ENCODE measurements around the gene MYO1C. TPM values are rescaled to one million over a fixed set of nuclear protein-coding genes. Genes with fewer than 3 reads are reported as not detected.
"Not testable (repeated sequence)": the region's sequence is repeated elsewhere in the genome, so short reads cannot be mapped to it uniquely, and the experiment has no call there.

MYO1C gene
- total RNA-seq, 8 experiments from 2014 or later: 4.4 to 76.2 (median 16.8) TPM

GRCh38 chr17:1518410-1518809 lies 25.9 kb upstream of the MYO1C start:
- no peak for ATAC-seq (replicated peaks in 6 of 8)
- peaks cover 10 to 13% of the 10 kb centered on the region in 2 donors for H3K4me1 ChIP-seq (replicated peaks in 1 of 2)
- H3K4me3 ChIP-seq: no peak overlapping the region
- in situ Hi-C loops (cut with MboI; ENCODE audit: low pct_unique_long_range_greater_than_20kb in 2 of 9, low sequenced_read_pairs in 9 of 9, unreplicated experiment in 9 of 9): loop anchor here in 6 of 9 experiments (10.0 to 25.0 kb wide), 2 partner anchors 244 to 256 kb away; partner anchors contain the start of genes BHLHA9 (in 6 of the 6) and TRARG1 (in 1 of the 6)
- H3K27ac ChIP-seq: no peak overlapping the region
- 80 to 100% methylated on average over 1 of the region's 2 CpGs; no CpG with 5 or more reads in 8 of the 10 experiments for WGBS, 10 experiments

DNA sequence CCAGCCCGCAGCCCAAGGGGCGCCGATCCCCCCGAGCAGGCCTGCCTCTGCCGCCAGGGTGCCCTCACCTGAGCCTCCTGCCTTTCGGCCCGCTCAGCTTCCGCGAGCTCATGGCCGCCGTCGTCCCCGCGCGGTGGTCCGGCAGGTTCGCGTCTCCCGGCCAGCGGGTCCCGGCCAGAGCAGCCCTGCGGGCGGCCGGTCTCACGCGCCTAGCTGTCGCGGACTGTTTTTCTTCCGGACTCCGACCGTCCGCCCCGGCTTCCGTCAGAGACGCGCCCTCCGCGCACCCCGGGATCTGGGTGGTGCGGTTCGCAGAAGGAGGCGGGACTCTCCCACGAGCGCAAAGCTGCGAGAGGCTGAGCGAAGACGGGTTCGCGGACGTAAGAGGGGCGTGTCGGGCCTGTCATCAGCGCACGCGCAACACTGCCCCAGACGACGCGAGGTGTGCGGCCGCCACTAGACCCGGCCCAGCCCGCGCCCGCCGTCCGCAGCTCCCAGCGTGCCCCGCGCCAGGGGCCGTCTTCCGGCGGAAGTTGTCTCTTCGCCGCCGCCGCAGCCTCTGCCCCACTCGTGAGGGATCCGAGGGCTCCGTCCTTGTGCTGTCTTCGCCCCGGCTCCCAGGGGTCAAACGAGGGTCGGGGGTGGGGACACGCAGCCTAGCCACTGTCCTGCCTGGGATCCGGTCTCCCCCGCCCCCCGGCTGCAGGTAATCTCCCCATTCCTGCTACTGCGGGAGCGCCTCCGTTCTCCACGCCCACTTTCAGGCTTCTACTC lies 24.1 kb upstream of the MYO1C start, which contains the start of gene INPP5K:
Gene INPP5K (minus strand): TSS at position 225 of the 774 bp plus-strand sequence. CDS start 113 bp downstream, at position 112.
- Histone ChIP-seq H3K27ac (peak within 1 kb of the TSS; percentile 67 to 86), H3K4me3 (peak within 1 kb of the TSS; percentile 55 to 92 (median 76)), H3K4me1 (replicated peaks in 1 of 2) (peaks cover 10 to 13% of the 10 kb centered on the region in 2 donors)
- peak; percentile 79 to 98 (median 97) for ATAC-seq (replicated peaks in 6 of 8)
- WGBS, 10 experiments: 0 to 3% (median 2%) methylated on average over 1 to 10 of the region's 91 CpGs; no CpG with 5 or more reads in 7 of the 10 experiments
- in situ Hi-C loops (cut with MboI; ENCODE audit: low pct_unique_long_range_greater_than_20kb in 2 of 9, low sequenced_read_pairs in 9 of 9, unreplicated experiment in 9 of 9): loop anchor here in 6 of 9 experiments (10.0 to 25.0 kb wide), 2 partner anchors 242 to 254 kb away; partner anchors contain the start of genes BHLHA9 (in 6 of the 6) and TRARG1 (in 1 of the 6)

GRCh38 chr17:1515640-1516387 lies 23.3 kb upstream of the MYO1C start:
- Histone ChIP-seq H3K27ac (peak overlapping the region in 1 of 2 donors; percentile 64), H3K4me3 (peak overlapping the region; percentile 55 to 92 (median 76)), H3K4me1 (replicated peaks in 1 of 2) (peaks cover 10 to 13% of the 10 kb centered on the region in 2 donors)
- in situ Hi-C loops (cut with MboI; ENCODE audit: low pct_unique_long_range_greater_than_20kb in 2 of 9, low sequenced_read_pairs in 9 of 9, unreplicated experiment in 9 of 9): loop anchor here in 6 of 9 experiments (10.0 to 25.0 kb wide), 2 partner anchors 241 to 254 kb away; partner anchors contain the start of genes BHLHA9 (in 6 of the 6) and TRARG1 (in 1 of the 6)
- WGBS, 10 experiments: 0 to 4% (median 0%) methylated on average over 1 to 27 of the region's 31 CpGs; no CpG with 5 or more reads in 1 of the 10 experiments
- ATAC-seq (replicated peaks in 6 of 8): peak in 3 of 8 experiments; percentile 14 to 16 (median 15)

DNA sequence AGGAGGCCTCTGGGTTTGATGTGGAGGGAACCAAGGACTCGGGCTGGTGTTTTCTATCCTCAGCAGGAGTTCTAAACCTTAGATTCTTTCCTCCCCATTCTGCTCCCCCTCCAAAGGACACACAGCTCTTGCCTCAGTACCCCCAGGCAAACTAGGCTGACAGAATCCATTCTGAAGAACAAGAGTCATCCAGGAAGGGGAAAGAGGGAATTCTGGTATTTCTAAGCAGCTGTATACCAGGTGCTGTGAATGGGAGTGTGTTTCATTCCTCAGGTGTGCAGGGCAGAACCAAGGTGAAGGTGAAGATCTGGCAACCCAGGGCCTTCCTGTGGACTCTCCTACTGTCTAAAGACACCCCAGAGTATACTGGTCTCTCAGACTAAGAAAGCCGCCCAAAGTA lies 19.9 kb upstream of the MYO1C start:
- in situ Hi-C loops (cut with MboI; ENCODE audit: low pct_unique_long_range_greater_than_20kb in 2 of 9, low sequenced_read_pairs in 9 of 9, unreplicated experiment in 9 of 9): loop anchor here in 6 of 9 experiments (10.0 to 25.0 kb wide), 2 partner anchors 238 to 250 kb away; partner anchors contain the start of genes BHLHA9 (in 6 of the 6) and TRARG1 (in 1 of the 6)
- WGBS, 10 experiments: 50 to 100% (median 80%) methylated on average over 1 to 2 of the region's 2 CpGs; no CpG with 5 or more reads in 4 of the 10 experiments
- Histone ChIP-seq H3K4me3 (no peak overlapping the region), H3K4me1 (replicated peaks in 1 of 2) (peaks cover 6 to 8% of the 10 kb centered on the region in 2 donors), H3K27ac (no peak overlapping the region)
- ATAC-seq (replicated peaks in 6 of 8): no peak

DNA sequence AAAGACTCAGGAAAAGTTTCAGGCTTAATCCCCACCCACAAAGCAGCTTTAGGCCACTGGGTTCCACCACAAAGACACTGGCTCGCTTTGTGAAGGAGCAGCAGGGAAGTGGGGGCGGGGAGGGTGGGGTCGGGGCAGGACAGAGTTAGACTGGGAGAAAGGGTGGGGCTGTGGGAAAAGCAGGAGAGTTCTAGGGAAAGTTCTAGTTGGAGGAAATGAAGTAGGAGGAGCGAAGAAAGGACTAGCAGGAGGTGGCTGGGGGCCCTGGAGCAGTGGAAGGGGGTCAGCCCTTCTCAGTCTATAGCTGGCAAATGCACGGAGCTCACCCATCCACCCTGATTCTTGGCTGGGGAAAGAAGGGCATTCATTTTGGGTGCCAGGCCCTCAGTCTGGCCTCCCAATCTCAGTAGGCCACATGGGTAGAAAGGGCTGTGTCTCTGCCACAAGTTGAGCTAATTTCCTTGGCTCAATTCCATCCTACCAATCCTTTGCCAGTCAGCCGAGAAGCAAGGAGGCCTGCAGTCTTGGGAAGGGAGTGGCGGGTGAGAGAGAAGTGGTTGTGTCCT lies 19.4 kb upstream of the MYO1C start:
- in situ Hi-C loops (cut with MboI; ENCODE audit: low pct_unique_long_range_greater_than_20kb in 2 of 9, low sequenced_read_pairs in 9 of 9, unreplicated experiment in 9 of 9): loop anchor here in 6 of 9 experiments (10.0 to 25.0 kb wide), 2 partner anchors 237 to 250 kb away; partner anchors contain the start of genes BHLHA9 (in 6 of the 6) and TRARG1 (in 1 of the 6)
- peaks cover 5 to 8% of the 10 kb centered on the region in 2 donors for H3K4me1 ChIP-seq (replicated peaks in 1 of 2)
- no peak overlapping the region for H3K27ac ChIP-seq
- H3K4me3 ChIP-seq: no peak overlapping the region
- ATAC-seq (replicated peaks in 6 of 8): peak in 3 of 8 experiments; percentile 1 to 4 (median 3)
- WGBS, 10 experiments: 0 to 100% (median 70%) methylated on average over 1 to 2 of the region's 7 CpGs; no CpG with 5 or more reads in 5 of the 10 experiments

DNA sequence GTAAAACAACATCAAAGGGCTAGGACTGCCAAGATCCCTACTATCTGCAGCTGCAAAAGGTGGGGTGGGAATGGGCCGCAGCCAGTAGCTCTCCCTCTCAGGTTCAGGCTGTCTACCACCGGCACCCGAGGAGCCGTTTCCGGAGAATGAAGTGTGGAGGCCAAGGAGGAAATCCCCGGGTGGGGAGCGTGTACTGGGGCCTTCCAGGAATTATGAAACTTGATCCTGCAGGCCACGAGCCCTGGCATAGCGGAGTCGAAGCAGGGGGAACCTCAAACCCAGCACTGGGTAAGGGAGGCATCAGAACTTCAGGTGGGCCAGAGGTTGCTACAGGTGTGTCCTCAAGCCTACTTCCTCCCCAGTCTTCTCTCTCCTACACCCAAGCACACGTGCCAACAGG lies 18.8 kb upstream of the MYO1C start:
- no peak overlapping the region for H3K27ac ChIP-seq
- no peak overlapping the region for H3K4me3 ChIP-seq
- peaks cover 5 to 8% of the 10 kb centered on the region in 2 donors for H3K4me1 ChIP-seq (replicated peaks in 1 of 2)
- ATAC-seq (replicated peaks in 6 of 8): peak in 1 of 8 experiments; percentile 5
- 81 to 88% methylated on average over 4 to 6 of the region's 11 CpGs; no CpG with 5 or more reads in 8 of the 10 experiments for WGBS, 10 experiments
- in situ Hi-C loops (cut with MboI; ENCODE audit: low pct_unique_long_range_greater_than_20kb in 2 of 9, low sequenced_read_pairs in 9 of 9, unreplicated experiment in 9 of 9): loop anchor here in 6 of 9 experiments (10.0 to 25.0 kb wide), 2 partner anchors 236 to 249 kb away; partner anchors contain the start of genes BHLHA9 (in 6 of the 6) and TRARG1 (in 1 of the 6)

DNA sequence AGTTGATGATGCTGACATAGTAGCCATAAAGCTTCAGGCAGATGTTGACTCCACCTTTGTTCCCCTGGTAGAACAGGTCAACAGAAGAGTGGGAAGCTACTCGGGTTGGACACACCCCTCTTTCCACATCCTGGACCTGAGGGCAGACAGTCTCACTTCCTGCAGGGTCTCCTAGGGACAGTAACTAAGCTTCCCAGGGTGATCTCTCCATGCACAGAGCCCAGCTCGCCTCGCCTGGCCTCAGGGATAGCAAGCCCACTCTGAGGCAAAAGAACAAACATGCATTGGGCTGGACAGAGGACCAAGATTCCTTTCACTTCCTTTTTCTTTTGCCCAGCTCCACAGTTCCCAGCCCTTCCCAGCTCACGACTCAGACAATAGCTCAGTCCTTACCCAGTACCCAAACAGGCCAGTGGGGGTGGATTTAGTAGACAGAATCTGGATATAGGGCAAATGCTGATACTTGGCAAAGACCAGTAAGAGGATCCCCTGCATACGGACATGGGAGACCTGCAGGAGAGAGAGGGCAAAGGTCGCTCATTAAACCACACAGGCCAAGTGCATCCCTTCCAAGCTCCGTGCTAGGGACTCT lies 16.9 kb upstream of the MYO1C start:
- no peak overlapping the region for H3K4me3 ChIP-seq
- 0 to 79% (median 59%) methylated on average over 1 to 5 of the region's 7 CpGs; no CpG with 5 or more reads in 5 of the 10 experiments for WGBS, 10 experiments
- no peak overlapping the region for H3K27ac ChIP-seq
- no peak for ATAC-seq (replicated peaks in 6 of 8)
- in situ Hi-C loops (cut with MboI; ENCODE audit: low pct_unique_long_range_greater_than_20kb in 2 of 9, low sequenced_read_pairs in 9 of 9, unreplicated experiment in 9 of 9): loop anchor here in 5 of 9 experiments (25.0 kb wide), 1 partner anchor 247 kb away; the partner anchor contains the start of gene BHLHA9 (in 5 of the 5)
- no peaks in the 10 kb centered on the region for H3K4me1 ChIP-seq (replicated peaks in 1 of 2)

DNA sequence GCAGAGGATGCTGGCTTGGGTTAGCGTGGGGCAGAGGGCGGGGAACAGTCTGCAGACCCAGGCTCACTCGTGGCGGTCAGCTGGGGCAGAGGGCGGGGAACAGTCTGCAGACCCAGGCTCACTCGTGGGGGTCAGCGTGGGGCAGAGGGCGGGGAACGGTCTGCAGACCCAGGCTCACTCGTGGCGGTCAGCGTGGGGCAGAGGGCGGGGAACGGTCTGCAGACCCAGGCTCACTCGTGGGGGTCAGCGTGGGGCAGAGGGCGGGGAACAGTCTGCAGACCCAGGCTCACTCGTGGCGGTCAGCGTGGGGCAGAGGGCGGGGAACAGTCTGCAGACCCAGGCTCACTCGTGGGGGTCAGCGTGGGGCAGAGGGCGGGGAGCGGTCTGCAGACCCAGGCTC lies 16.2 kb upstream of the MYO1C start:
- ATAC-seq (replicated peaks in 6 of 8); H3K4me3 ChIP-seq; H3K27ac ChIP-seq; H3K4me1 ChIP-seq (replicated peaks in 1 of 2): not testable (repeated sequence)
- no CpG with 5 or more reads among the region's 25 CpGs for WGBS, 10 experiments
- in situ Hi-C loops (cut with MboI; ENCODE audit: low pct_unique_long_range_greater_than_20kb in 2 of 9, low sequenced_read_pairs in 9 of 9, unreplicated experiment in 9 of 9): loop anchor here in 5 of 9 experiments (25.0 kb wide), 1 partner anchor 246 kb away; the partner anchor contains the start of gene BHLHA9 (in 5 of the 5)

- Histone ChIP-seq H3K27ac (no peak overlapping the region), H3K4me1 (replicated peaks in 1 of 2) (no peaks in the 10 kb centered on the region), H3K4me3 (no peak overlapping the region)
- in situ Hi-C loops (cut with MboI; ENCODE audit: low pct_unique_long_range_greater_than_20kb in 2 of 9, low sequenced_read_pairs in 9 of 9, unreplicated experiment in 9 of 9): loop anchor here in 5 of 9 experiments (25.0 kb wide), 1 partner anchor 244 kb away; the partner anchor contains the start of gene BHLHA9 (in 5 of the 5)
- ATAC-seq (replicated peaks in 6 of 8): no peak
- WGBS, 10 experiments: 60 to 100% (median 81%) methylated on average over 1 to 5 of the region's 13 CpGs; no CpG with 5 or more reads in 4 of the 10 experiments
Measured at GRCh38 chr17:1506649-1507267, 14.3 kb upstream of the MYO1C start.

GRCh38 chr17:1505586-1505985 lies 13.1 kb upstream of the MYO1C start:
- Histone ChIP-seq H3K27ac (no peak overlapping the region), H3K4me3 (no peak overlapping the region), H3K4me1 (replicated peaks in 1 of 2) (no peaks in the 10 kb centered on the region)
- 40 to 93% (median 75%) methylated on average over 1 to 4 of the region's 5 CpGs; no CpG with 5 or more reads in 1 of the 10 experiments for WGBS, 10 experiments
- no peak for ATAC-seq (replicated peaks in 6 of 8)
- in situ Hi-C loops (cut with MboI; ENCODE audit: low pct_unique_long_range_greater_than_20kb in 2 of 9, low sequenced_read_pairs in 9 of 9, unreplicated experiment in 9 of 9): loop anchor here in 5 of 9 experiments (25.0 kb wide), 1 partner anchor 243 kb away; the partner anchor contains the start of gene BHLHA9 (in 5 of the 5)

- no peak overlapping the region for H3K27ac ChIP-seq
- no peaks in the 10 kb centered on the region for H3K4me1 ChIP-seq (replicated peaks in 1 of 2)
- in situ Hi-C loops (cut with MboI; ENCODE audit: low pct_unique_long_range_greater_than_20kb in 2 of 9, low sequenced_read_pairs in 9 of 9, unreplicated experiment in 9 of 9): loop anchor here in 5 of 9 experiments (25.0 kb wide), 1 partner anchor 243 kb away; the partner anchor contains the start of gene BHLHA9 (in 5 of the 5)
- WGBS, 10 experiments: 79 to 100% (median 85%) methylated on average over 1 to 3 of the region's 3 CpGs; no CpG with 5 or more reads in 7 of the 10 experiments
- no peak for ATAC-seq (replicated peaks in 6 of 8)
- H3K4me3 ChIP-seq: no peak overlapping the region
Measured at GRCh38 chr17:1504866-1505265, 12.4 kb upstream of the MYO1C start.

Data from motor neuron (in vitro differentiated cells).